ENCODE results near the gene SLC52A1.

DNA sequence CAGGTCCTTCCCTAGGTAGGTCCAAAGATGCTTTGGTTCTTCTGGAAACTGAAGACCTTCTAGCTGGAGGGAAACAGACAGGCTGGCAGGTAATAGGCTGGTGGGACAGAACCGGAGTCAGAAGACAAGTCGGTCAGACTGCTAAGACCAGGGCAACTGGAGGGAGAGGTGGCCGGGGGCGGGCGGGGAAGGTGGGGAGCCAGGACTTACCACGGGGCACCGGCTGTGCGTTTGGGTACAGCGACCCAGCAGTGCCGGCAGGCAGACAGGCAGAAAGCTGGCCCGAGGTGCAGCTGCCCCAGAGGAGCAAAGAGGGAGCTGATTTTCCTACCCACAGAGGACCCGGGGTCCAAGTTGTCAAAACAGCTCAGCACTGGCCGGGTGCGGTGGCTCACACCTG lies 575 bp downstream of the SLC52A1 start:
- no peak for TF ChIP-seq EZH2 (IDR thresholded peaks at IDR 0.05)
- TF ChIP-seq, protein P1, sequence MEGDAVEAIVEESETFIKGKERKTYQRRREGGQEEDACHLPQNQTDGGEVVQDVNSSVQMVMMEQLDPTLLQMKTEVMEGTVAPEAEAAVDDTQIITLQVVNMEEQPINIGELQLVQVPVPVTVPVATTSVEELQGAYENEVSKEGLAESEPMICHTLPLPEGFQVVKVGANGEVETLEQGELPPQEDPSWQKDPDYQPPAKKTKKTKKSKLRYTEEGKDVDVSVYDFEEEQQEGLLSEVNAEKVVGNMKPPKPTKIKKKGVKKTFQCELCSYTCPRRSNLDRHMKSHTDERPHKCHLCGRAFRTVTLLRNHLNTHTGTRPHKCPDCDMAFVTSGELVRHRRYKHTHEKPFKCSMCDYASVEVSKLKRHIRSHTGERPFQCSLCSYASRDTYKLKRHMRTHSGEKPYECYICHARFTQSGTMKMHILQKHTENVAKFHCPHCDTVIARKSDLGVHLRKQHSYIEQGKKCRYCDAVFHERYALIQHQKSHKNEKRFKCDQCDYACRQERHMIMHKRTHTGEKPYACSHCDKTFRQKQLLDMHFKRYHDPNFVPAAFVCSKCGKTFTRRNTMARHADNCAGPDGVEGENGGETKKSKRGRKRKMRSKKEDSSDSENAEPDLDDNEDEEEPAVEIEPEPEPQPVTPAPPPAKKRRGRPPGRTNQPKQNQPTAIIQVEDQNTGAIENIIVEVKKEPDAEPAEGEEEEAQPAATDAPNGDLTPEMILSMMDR (IDR thresholded peaks at IDR 0.05): no peak

Measured in neural progenitor cell (in vitro differentiated cells).